Neural cell (in vitro differentiated cells): ENCODE measurements around the gene KLHL6. TPM values are rescaled to one million over a fixed set of nuclear protein-coding genes. Genes with fewer than 3 reads are reported as not detected.

Experiments
- H2AFZ ChIP-seq: fragments of 200-600, 300-800 bp; sonication (generic), shearing (Covaris generic); 2 replicates; pipeline ENCODE4 v1.6.0; 2014; ENCODE audit warnings: low read depth, mild to moderate bottlenecking, antibody characterized with exemption, low read length, moderate library complexity
- H3F3A ChIP-seq: fragments of 200-600 bp; shearing (Covaris generic); 2 replicates; pipeline ENCODE4 v1.6.1; 2016; ENCODE audit warnings: mild to moderate bottlenecking, moderate library complexity, mixed read lengths, antibody characterized with exemption, low read length; ENCODE audit not compliant: insufficient read depth, poor library complexity, severe bottlenecking
- H3K27ac ChIP-seq: fragments of 200-600, 300-800 bp; sonication (generic), shearing (Covaris generic); 2 replicates; pipeline ENCODE4 v1.5.1; 2014; ENCODE audit warnings: mild to moderate bottlenecking, low read length, moderate library complexity
- H3K27me3 ChIP-seq: fragments of 300-800, 200-600 bp; sonication (generic), shearing (Covaris generic); 2 replicates; pipeline ENCODE4 v1.6.0; 2014; ENCODE audit warnings: mild to moderate bottlenecking, low read depth, low read length, moderate library complexity; ENCODE audit not compliant: insufficient read depth
- H3K36me3 ChIP-seq: fragments of 300-800, 200-600 bp; sonication (generic), shearing (Covaris generic); 2 replicates; pipeline ENCODE4 v1.5.1; 2014; ENCODE audit warnings: mild to moderate bottlenecking, antibody characterized with exemption, low read length, moderate library complexity; ENCODE audit not compliant: insufficient read depth
- H3K4me2 ChIP-seq: fragments of 300-800, 200-600 bp; sonication (generic), shearing (Covaris generic); 2 replicates; pipeline ENCODE4 v1.6.0; 2014; ENCODE audit warnings: mild to moderate bottlenecking, low read length
- H3K4me3 ChIP-seq: fragments of 300-800, 200-600 bp; sonication (generic), shearing (Covaris generic); 2 replicates; pipeline ENCODE4 v1.5.1; 2014; ENCODE audit warnings: mild to moderate bottlenecking, low read length, moderate library complexity
- H3K79me2 ChIP-seq: fragments of 200-600 bp; shearing (Covaris generic); replicated peaks from 2 replicates; pipeline ENCODE4 v1.6.0; 2014; ENCODE audit warnings: mild to moderate bottlenecking, low read length, moderate library complexity; ENCODE audit not compliant: insufficient read depth
- H3K9ac ChIP-seq: fragments of 300-800, 200-600 bp; sonication (generic), shearing (Covaris generic); 2 replicates; pipeline ENCODE4 v1.6.1; 2016; ENCODE audit warnings: mild to moderate bottlenecking, low read length, mixed read lengths
- H3K9me2 ChIP-seq: fragments of 200-600 bp; shearing (Covaris generic); 2 replicates; pipeline ENCODE4 v1.6.1; 2016; ENCODE audit warnings: mild to moderate bottlenecking, low read length, mixed read lengths; ENCODE audit not compliant: insufficient read depth
- H3K9me3 ChIP-seq: fragments of 200-600, 300-800 bp; sonication (generic), shearing (Covaris generic); 2 replicates; pipeline ENCODE4 v1.6.1; 2016; ENCODE audit warnings: mild to moderate bottlenecking, mixed run types, low read length, moderate library complexity, mixed read lengths
- H4K20me1 ChIP-seq: fragments of 200-600 bp; shearing (Covaris generic); 2 replicates; pipeline ENCODE4 v1.6.1; 2016; ENCODE audit warnings: mild to moderate bottlenecking, mixed run types; ENCODE audit not compliant: insufficient read depth
- CTCF ChIP-seq: fragments of 450-650 bp; IDR thresholded peaks from 2 replicates; pipeline ENCODE4 v1.5.1; 2014; ENCODE audit warnings: antibody characterized with exemption, mild to moderate bottlenecking, moderate library complexity; ENCODE audit not compliant: poor library complexity, severe bottlenecking
- EP300 ChIP-seq: fragments of 450-650 bp; conservative IDR thresholded peaks from 2 replicates; pipeline ENCODE4 v1.6.1; 2014; ENCODE audit warnings: antibody characterized with exemption, mild to moderate bottlenecking, moderate library complexity; ENCODE audit not compliant: poor library complexity, severe bottlenecking
- EZH2 ChIP-seq: fragments of 200-600, 300-800 bp; shearing (Covaris generic), sonication (generic); IDR thresholded peaks from 2 replicates; pipeline ENCODE4 v1.6.1; 2014; ENCODE audit warnings: antibody characterized with exemption, low read length, borderline replicate concordance, mild to moderate bottlenecking; ENCODE audit not compliant: insufficient read depth, poor library complexity, severe bottlenecking
- MXI1 ChIP-seq: fragments of 450-650 bp; conservative IDR thresholded peaks from 2 replicates; pipeline ENCODE4 v1.6.1; 2014; ENCODE audit warnings: antibody characterized with exemption, mild to moderate bottlenecking; ENCODE audit not compliant: poor library complexity, severe bottlenecking
- POLR2AphosphoS5 ChIP-seq: IDR thresholded peaks from 2 replicates; pipeline ENCODE4 v1.6.1; 2012
- RAD21 ChIP-seq: fragments of 450-650 bp; conservative IDR thresholded peaks from 2 replicates; pipeline ENCODE4 v1.6.1; 2014; ENCODE audit warnings: antibody characterized with exemption, mild to moderate bottlenecking, moderate library complexity
- SMC3 ChIP-seq: fragments of 450-650 bp; conservative IDR thresholded peaks from 2 replicates; pipeline ENCODE4 v1.6.1; 2014; ENCODE audit warnings: antibody characterized with exemption, mild to moderate bottlenecking, moderate library complexity; ENCODE audit not compliant: poor library complexity
- TAF1 ChIP-seq: IDR thresholded peaks from 2 replicates; pipeline ENCODE4 v1.6.1; 2012; ENCODE audit warnings: low read depth
- polyA plus RNA-seq: library from polyadenylated mRNA; depleted of rRNA; stranded (reverse); fragments of >200 nt; gene quantifications from 2 replicates; pipeline ENCODE4 v1.2.3, GENCODE V29; 2014
- TF ChIP-seq, protein P1 (sequence below): IDR thresholded peaks from 2 replicates; pipeline ENCODE4 v1.6.1; 2012; ENCODE audit warnings: borderline replicate concordance

KLHL6 gene
- polyA plus RNA-seq, 1 donor from 2014 or later: not detected

DNA sequence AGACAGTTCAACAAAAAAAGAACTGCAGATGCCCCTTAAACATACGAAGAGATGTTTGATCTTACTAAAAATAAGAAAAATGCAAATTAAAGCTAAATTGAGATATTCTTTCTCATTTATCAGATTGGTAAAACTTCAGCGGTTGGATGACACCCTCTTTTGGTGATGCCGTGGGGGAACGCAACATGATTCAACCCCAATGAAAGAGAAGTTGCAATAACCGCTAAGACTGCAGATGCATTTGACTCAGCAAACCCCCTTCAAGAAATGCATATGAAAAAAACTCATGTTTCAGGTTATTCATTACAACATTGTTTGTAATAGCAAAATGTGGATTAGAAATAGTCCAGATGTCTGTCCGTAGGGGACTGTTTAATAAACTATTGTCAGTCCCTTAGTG lies 3.6 kb downstream of the KLHL6 start:
- no peaks in the 10 kb centered on the region for H3K79me2 ChIP-seq
- H3K9me3 ChIP-seq: no peaks in the 10 kb centered on the region
- no peaks in the 10 kb centered on the region for H3K9me2 ChIP-seq
- H2AFZ ChIP-seq: no peak overlapping the region
- no peak overlapping the region for H3K27ac ChIP-seq
- no peaks in the 10 kb centered on the region for H3K27me3 ChIP-seq
- no peaks in the 10 kb centered on the region for H4K20me1 ChIP-seq
- no peaks in the 10 kb centered on the region for H3K36me3 ChIP-seq
- TF ChIP-seq CTCF (no peak), SMC3 (no peak), TAF1 (no peak), EP300 (no peak), POLR2AphosphoS5 (no peak), EZH2 (no peak), MXI1 (no peak), RAD21 (no peak)
- TF ChIP-seq, protein P1, sequence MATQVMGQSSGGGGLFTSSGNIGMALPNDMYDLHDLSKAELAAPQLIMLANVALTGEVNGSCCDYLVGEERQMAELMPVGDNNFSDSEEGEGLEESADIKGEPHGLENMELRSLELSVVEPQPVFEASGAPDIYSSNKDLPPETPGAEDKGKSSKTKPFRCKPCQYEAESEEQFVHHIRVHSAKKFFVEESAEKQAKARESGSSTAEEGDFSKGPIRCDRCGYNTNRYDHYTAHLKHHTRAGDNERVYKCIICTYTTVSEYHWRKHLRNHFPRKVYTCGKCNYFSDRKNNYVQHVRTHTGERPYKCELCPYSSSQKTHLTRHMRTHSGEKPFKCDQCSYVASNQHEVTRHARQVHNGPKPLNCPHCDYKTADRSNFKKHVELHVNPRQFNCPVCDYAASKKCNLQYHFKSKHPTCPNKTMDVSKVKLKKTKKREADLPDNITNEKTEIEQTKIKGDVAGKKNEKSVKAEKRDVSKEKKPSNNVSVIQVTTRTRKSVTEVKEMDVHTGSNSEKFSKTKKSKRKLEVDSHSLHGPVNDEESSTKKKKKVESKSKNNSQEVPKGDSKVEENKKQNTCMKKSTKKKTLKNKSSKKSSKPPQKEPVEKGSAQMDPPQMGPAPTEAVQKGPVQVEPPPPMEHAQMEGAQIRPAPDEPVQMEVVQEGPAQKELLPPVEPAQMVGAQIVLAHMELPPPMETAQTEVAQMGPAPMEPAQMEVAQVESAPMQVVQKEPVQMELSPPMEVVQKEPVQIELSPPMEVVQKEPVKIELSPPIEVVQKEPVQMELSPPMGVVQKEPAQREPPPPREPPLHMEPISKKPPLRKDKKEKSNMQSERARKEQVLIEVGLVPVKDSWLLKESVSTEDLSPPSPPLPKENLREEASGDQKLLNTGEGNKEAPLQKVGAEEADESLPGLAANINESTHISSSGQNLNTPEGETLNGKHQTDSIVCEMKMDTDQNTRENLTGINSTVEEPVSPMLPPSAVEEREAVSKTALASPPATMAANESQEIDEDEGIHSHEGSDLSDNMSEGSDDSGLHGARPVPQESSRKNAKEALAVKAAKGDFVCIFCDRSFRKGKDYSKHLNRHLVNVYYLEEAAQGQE: no peak
- H3K9ac ChIP-seq: no peak overlapping the region
- no peaks in the 10 kb centered on the region for H3F3A ChIP-seq
- H3K4me2 ChIP-seq: no peak overlapping the region
- H3K4me3 ChIP-seq: no peak overlapping the region

DNA sequence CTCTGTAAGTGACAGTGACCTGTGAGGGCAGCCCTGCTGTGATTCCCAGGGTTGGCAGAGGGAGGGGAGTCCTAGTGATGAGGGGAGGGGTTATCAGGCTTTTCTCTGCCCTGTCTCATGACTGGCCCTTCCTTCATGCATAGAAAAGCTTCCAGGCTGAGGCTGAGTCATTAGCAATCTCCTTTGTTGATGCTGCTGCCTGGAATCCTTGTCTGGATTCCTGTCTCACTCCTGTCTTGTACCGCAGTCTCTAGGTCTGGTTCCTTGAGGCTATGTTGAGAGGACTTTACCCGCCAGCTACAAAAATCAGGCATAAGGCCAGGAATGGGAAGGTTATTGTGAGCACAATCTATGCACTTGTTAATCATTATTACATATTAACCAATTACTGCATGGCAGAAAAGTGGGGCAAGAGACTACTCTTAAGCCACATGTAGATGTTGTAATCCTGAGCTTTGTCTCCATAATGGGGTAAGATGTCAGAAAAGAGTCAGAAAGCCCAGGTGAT lies 7.2 kb downstream of the KLHL6 start:
- no peaks in the 10 kb centered on the region for H3K79me2 ChIP-seq
- H3K36me3 ChIP-seq: no peaks in the 10 kb centered on the region
- H3K27ac ChIP-seq: no peak overlapping the region
- H3K4me3 ChIP-seq: no peak overlapping the region
- H3K9me3 ChIP-seq: no peaks in the 10 kb centered on the region
- TF ChIP-seq EP300 (no peak), POLR2AphosphoS5 (no peak), SMC3 (no peak), TAF1 (no peak), RAD21 (no peak)
- no peak overlapping the region for H3K4me2 ChIP-seq
- no peak overlapping the region for H3K9ac ChIP-seq
- H3K27me3 ChIP-seq: no peaks in the 10 kb centered on the region
- no peaks in the 10 kb centered on the region for H3K9me2 ChIP-seq
- no peaks in the 10 kb centered on the region for H4K20me1 ChIP-seq
- no peaks in the 10 kb centered on the region for H3F3A ChIP-seq
- no peak overlapping the region for H2AFZ ChIP-seq
